ENCODE results near the gene PTH2.
A peak's percentile ranks its signal among the peaks of the same experiment; 100 is the strongest.
"Not testable (repeated sequence)": the region's sequence is repeated elsewhere in the genome, so short reads cannot be mapped to it uniquely, and the experiment has no call there.

The PTH2 gene

DNA sequence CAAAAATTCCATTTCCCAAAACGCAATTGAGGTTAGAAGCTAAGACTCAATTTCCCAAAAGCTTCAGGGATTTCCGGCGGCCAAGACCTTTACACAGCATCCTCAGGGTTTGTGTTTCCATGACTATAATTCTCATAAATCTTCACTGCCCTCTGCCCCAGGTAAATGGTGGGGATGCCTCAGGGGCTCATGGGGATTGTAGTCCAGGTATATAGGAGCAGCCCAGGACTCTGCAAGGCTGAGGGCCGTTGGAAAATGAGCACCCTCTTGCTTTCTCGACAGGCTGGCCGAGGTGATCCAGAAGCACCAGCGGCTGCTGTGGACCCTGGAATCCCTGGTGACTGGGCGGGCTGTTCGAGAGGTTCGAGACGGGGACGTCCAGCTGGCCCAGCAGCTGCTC lies 36.1 kb upstream of the PTH2 start:
- no peak overlapping the region for H3K4me3 ChIP-seq (ENCODE audit: low read length)
- no peaks in the 10 kb centered on the region for H3K27me3 ChIP-seq (ENCODE audit: control insufficient read depth, insufficient read depth, low read length)
- no peak overlapping the region for H3K27ac ChIP-seq (ENCODE audit: low read depth, low read length)
- H3K36me3 ChIP-seq (ENCODE audit: control insufficient read depth, insufficient read depth, low read length): peaks cover 2% of the 10 kb centered on the region
- no peaks in the 10 kb centered on the region for H3K4me1 ChIP-seq (ENCODE audit: control insufficient read depth, insufficient read depth, low read length)
- no peak overlapping the region for H3K9ac ChIP-seq (ENCODE audit: low read length)

DNA sequence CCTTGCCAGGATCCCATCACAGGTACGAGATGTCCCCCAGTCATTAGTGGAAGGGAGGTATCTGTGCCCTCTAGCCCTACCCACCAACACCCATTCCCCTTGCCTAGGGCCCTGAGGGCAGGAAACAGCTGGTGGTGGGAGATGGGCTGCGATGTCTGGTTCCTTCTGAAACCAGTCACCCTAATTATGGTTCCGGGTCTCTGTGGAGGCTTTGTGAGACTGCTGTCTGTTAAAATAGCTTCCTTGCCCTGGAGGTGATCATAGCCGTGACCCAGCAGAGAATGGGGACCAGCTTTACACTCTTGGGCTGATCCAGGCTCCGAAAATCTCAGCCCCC lies 35.3 kb upstream of the PTH2 start:
- H3K9ac ChIP-seq (ENCODE audit: low read length): no peak overlapping the region
- H3K4me3 ChIP-seq (ENCODE audit: low read length): no peak overlapping the region
- no peaks in the 10 kb centered on the region for H3K36me3 ChIP-seq (ENCODE audit: control insufficient read depth, insufficient read depth, low read length)
- H3K4me1 ChIP-seq (ENCODE audit: control insufficient read depth, insufficient read depth, low read length): peaks cover 6% of the 10 kb centered on the region
- no peak overlapping the region for H3K27ac ChIP-seq (ENCODE audit: low read depth, low read length)
- no peaks in the 10 kb centered on the region for H3K27me3 ChIP-seq (ENCODE audit: control insufficient read depth, insufficient read depth, low read length)

DNA sequence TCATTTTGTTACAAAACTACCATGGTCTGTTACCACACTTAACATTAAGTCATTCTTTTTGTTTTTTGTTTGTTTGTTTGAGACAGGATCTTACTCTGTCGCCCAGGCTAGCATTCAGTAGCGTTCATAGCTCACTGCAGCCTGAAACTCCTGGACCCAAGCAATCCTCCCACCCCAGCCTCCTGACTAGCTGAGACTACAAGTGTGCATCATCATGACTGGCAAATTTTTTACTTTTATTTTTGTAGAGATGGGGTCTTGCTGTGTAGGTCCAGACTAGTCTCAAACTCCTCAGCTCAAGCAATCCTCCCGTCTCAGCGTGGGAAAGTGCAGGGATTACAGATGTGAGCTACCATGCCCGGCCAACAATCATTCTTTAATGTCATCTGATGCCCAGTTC lies 33.1 kb upstream of the PTH2 start:
- no peak overlapping the region for H3K4me3 ChIP-seq (ENCODE audit: low read length)
- no peak overlapping the region for H3K9ac ChIP-seq (ENCODE audit: low read length)
- peaks cover 7% of the 10 kb centered on the region for H3K4me1 ChIP-seq (ENCODE audit: control insufficient read depth, insufficient read depth, low read length)
- no peaks in the 10 kb centered on the region for H3K36me3 ChIP-seq (ENCODE audit: control insufficient read depth, insufficient read depth, low read length)
- H3K27ac ChIP-seq (ENCODE audit: low read depth, low read length): no peak overlapping the region
- H3K27me3 ChIP-seq (ENCODE audit: control insufficient read depth, insufficient read depth, low read length): no peaks in the 10 kb centered on the region

DNA sequence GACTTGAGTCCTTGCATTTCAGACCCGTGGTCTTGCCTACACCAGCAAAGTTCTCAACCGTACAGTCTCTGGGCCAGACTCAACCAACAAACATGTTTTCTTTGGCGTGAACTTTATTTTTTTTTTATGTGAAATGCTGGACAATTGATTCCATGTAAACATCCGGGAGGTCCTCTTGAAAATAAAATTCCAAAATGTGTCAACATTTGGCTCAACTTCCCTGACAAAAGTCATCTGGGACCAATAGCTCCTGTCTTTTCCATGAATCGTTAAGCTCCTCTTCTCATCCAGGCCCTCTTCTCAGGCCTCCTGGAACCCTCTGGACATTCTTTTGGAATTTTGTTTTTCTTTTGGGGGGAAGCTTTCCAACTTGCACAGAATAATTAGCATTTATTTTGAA lies 32.5 kb upstream of the PTH2 start:
- Histone ChIP-seq H3K9ac (ENCODE audit: low read length) (no peak overlapping the region), H3K4me3 (ENCODE audit: low read length) (no peak overlapping the region), H3K27ac (ENCODE audit: low read depth, low read length) (no peak overlapping the region), H3K27me3 (ENCODE audit: control insufficient read depth, insufficient read depth, low read length) (no peaks in the 10 kb centered on the region), H3K4me1 (ENCODE audit: control insufficient read depth, insufficient read depth, low read length) (peaks cover 7% of the 10 kb centered on the region), H3K36me3 (ENCODE audit: control insufficient read depth, insufficient read depth, low read length) (no peaks in the 10 kb centered on the region)

DNA sequence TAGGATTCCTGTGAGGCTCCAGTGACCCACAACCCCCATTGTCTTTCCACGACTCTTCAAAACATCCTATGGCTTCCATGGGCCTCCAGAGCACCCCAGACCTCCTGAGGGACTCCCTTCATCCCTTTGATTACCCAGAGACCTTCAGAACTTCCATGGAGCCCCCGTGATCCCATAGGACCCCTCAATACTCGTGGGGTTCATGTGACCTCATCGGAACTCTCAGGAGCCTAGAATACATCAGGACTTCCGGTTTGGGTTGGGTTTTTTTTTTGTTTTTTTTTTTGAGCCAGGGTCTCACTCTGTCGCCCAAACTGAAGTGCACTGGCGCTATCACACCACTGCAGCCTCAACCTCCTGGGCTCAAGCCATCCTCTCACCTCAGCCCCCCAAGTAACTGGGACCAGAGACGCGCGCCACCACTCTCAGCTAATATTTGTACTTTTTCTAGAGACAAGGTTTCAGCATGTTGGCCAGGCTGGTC lies 30.6 kb upstream of the PTH2 start:
- Histone ChIP-seq H3K27ac (ENCODE audit: low read depth, low read length) (peak overlapping the region; percentile 99), H3K4me3 (ENCODE audit: low read length) (peak overlapping the region; percentile 93), H3K9ac (ENCODE audit: low read length) (peak overlapping the region; percentile 94), H3K36me3 (ENCODE audit: control insufficient read depth, insufficient read depth, low read length) (no peaks in the 10 kb centered on the region), H3K27me3 (ENCODE audit: control insufficient read depth, insufficient read depth, low read length) (no peaks in the 10 kb centered on the region), H3K4me1 (ENCODE audit: control insufficient read depth, insufficient read depth, low read length) (peaks cover 7% of the 10 kb centered on the region)

DNA sequence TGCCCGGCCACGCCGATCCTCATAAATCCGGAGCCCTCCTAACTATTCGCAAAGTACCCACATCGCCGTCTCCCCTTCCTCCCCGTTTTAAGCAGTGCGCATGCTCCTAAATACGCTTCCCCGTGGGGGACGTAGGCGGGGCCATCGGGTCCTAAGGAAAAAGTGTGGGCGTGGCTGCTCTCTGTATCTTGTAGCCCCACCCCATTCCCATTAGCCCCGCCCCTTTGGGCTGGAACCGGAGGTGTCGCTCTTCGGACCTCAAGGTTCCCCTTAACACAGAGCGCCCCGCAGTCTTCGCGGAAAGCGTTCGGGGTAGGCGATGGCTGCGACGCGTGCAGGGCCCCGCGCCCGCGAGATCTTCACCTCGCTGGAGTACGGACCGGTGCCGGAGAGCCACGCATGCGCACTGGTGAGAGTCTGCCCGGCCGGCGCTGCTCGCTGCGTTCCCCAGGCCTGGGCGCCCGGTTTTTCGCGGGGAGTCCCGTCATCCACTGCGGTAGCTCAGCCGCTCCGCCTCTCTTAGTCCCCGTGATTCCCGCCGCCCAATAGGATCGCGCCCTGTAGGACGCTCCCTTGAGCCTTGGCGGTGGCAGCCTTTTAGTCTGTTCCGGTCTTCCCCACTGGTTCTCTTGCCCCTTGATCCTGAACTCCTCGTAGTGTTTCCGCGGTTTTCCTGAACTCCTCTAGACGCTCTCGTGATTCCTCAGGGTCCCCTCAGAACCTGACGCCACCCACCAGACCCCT lies 29.9 kb upstream of the PTH2 start, which contains the start of gene ALDH16A1:
TSS of gene ALDH16A1 (plus strand) at position 213 of the 744 bp plus-strand sequence. CDS start at position 320, 107 bp downstream.
- Histone ChIP-seq H3K36me3 (ENCODE audit: control insufficient read depth, insufficient read depth, low read length) (no peaks in the 10 kb centered on the region), H3K27me3 (ENCODE audit: control insufficient read depth, insufficient read depth, low read length) (no peaks in the 10 kb centered on the region), H3K27ac (ENCODE audit: low read depth, low read length) (peak within 1 kb of the TSS; percentile 99), H3K4me1 (ENCODE audit: control insufficient read depth, insufficient read depth, low read length) (peaks cover 7% of the 10 kb centered on the region), H3K9ac (ENCODE audit: low read length) (peak within 1 kb of the TSS; percentile 94), H3K4me3 (ENCODE audit: low read length) (peak within 1 kb of the TSS; percentile 93)

DNA sequence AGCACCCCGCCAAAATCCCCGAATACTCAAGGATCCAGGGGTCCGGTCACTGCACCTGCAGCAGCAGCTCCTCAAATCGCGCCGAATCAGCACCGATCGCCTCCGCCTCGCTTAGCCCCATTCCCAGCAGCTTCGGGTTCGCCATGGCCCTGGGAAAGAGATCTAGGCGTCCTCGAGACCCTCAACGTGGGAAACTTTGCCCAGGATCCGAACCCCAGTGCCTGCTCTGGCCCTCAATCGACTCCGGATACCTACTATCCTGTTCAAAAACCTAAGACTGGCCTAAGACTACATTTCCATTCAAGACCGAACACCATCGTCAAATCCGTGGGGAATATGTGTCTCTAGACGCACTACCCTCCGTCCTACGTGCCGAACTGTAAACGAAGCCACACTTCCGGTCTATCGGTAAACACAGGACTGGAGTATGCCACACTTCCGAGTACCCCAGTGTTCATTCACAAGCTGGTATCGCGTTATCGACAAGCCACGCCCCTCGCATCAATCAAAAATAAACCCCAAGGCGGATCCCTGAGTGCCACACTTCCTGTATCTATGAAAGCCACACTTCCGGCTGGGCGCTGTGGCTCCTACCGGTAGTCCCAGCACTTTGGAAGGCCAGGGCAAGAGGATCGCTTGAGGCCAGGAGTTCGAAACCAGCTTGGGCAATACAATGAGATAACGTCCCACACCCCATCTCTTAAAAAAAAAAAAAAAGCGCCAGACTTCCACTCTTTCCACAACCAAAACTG lies 28.4 kb upstream of the PTH2 start, which contains the start of gene PIH1D1:
TSS of gene PIH1D1 (minus strand) at position 385 of the 752 bp plus-strand sequence. CDS start at position 145, 240 bp downstream.
- Histone ChIP-seq H3K4me3 (ENCODE audit: low read length) (peak within 1 kb of the TSS; percentile 81), H3K27me3 (ENCODE audit: control insufficient read depth, insufficient read depth, low read length) (no peaks in the 10 kb centered on the region), H3K4me1 (ENCODE audit: control insufficient read depth, insufficient read depth, low read length) (peaks cover 7% of the 10 kb centered on the region), H3K9ac (ENCODE audit: low read length) (peak within 1 kb of the TSS; percentile 63), H3K27ac (ENCODE audit: low read depth, low read length) (peak within 1 kb of the TSS; percentile 99), H3K36me3 (ENCODE audit: control insufficient read depth, insufficient read depth, low read length) (no peaks in the 10 kb centered on the region)

DNA sequence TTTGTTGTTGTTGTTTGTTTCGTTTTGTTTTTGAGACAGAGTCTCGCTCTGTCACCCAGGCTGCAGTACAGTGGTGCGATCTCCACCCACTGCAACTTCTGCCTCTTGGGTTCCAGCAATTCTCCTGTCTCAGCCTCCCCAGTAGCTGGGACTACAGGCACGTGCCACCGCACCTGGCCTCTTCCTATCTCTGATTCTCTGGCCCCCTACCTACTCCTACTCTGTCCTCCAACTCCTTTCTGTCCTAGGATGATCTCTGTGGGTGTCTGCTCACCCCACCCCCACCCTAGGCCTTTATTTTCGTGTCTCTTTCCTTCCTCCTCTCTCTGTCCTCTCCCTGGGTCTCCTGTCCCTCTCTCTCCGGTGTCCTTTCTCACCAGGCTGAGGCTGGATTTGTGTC lies 27.2 kb upstream of the PTH2 start:
- H3K4me3 ChIP-seq (ENCODE audit: low read length): peak overlapping the region; percentile 47
- H3K27ac ChIP-seq (ENCODE audit: low read depth, low read length): no peak overlapping the region
- no peaks in the 10 kb centered on the region for H3K27me3 ChIP-seq (ENCODE audit: control insufficient read depth, insufficient read depth, low read length)
- no peaks in the 10 kb centered on the region for H3K36me3 ChIP-seq (ENCODE audit: control insufficient read depth, insufficient read depth, low read length)
- H3K4me1 ChIP-seq (ENCODE audit: control insufficient read depth, insufficient read depth, low read length): peaks cover 7% of the 10 kb centered on the region
- no peak overlapping the region for H3K9ac ChIP-seq (ENCODE audit: low read length)

DNA sequence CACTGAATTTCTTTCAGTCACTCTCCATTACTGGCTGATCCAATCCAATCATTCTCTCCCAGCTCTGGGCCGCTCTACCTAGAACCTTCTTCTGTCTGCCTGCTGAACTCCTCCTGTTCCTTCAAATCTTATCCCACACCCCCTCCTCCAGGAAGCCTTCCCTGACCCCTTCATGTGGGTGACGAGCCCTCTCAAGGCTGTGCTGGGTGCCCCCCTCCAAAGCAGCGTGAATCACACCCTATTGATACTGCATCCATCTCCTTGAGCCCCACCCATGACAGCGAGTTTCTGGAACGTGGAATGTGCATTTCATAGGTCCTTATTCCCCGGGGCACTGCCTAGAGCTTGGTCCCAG lies 25.2 kb upstream of the PTH2 start:
- Histone ChIP-seq H3K4me1 (ENCODE audit: control insufficient read depth, insufficient read depth, low read length) (no peaks in the 10 kb centered on the region), H3K27ac (ENCODE audit: low read depth, low read length) (no peak overlapping the region)

DNA sequence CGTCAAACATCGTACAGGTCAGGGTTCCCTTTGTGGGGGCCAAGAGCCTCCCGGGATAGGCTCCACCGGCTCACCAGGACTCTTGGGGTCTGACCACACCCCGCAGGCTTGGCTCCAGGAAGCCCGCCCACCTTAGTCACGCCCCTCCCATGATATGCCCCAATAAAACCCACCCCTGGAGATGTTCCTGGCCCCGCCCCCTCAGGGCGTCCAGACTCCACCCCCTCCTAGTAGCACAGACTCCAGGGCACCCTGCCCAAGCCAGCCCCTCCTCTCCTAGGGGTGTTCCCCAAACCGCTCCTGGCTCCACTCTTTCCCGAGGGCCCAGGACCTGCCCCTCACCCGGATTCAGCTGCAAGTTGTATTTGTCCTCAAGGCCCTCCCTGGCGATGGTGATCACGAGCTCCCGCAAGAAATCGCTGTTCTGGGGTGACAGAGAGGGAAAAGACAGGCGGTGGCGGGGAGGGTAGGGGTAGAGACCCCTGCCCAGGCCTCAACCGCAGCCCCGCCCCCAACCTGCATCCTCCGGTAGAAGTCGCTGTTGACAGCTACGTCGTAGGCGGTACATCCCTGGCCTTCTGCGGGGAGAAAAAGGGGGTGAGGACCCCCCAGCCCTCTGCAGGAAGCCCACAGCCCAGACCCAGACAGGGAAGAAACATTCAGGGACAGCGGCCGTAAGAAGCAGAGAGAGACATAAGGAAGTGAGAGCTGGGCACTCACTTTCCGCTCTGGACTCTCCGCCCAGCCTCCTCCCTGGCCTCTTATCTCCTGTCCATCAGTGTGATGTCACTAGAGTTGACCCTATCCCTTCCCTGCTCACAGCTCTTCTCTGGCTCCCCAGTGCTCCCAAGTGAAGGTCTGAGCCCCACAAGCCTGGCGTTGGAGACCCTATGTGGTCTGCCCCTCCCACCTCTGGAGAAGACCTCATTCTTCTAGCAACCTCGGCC lies 24.5 kb upstream of the PTH2 start:
- H3K4me1 ChIP-seq (ENCODE audit: control insufficient read depth, insufficient read depth, low read length): no peaks in the 10 kb centered on the region
- H3K9ac ChIP-seq (ENCODE audit: low read length): no peak overlapping the region
- no peak overlapping the region for H3K27ac ChIP-seq (ENCODE audit: low read depth, low read length)
- H3K4me3 ChIP-seq (ENCODE audit: low read length): no peak overlapping the region
- no peaks in the 10 kb centered on the region for H3K27me3 ChIP-seq (ENCODE audit: control insufficient read depth, insufficient read depth, low read length)
- H3K36me3 ChIP-seq (ENCODE audit: control insufficient read depth, insufficient read depth, low read length): no peaks in the 10 kb centered on the region

More for the DNA sequence above, 25.2 kb upstream of the PTH2 start:
- Histone ChIP-seq H3K27me3 (ENCODE audit: control insufficient read depth, insufficient read depth, low read length) (no peaks in the 10 kb centered on the region), H3K9ac (ENCODE audit: low read length) (no peak overlapping the region), H3K36me3 (ENCODE audit: control insufficient read depth, insufficient read depth, low read length) (no peaks in the 10 kb centered on the region), H3K4me3 (ENCODE audit: low read length) (no peak overlapping the region)

DNA sequence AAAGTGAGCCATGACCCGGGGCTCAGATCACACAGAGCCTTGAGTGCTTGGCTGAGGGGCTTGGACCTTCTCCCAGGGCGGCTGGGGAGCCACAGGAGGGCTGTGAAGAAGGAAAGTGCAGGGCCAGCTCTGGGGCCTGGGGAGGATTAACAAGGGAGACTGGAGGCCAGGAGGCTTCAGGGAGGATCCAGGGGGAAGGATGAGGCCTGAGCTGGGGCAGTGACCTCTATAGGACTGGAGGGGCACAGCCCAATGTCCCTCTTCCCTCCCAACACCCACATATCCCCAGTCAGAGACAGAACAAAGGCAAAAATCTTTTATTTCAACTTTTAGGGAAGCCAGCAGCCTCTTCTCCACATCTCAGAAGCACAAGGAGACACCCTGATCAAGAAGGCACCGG lies 22.8 kb upstream of the PTH2 start:
- H3K36me3 ChIP-seq (ENCODE audit: control insufficient read depth, insufficient read depth, low read length): no peaks in the 10 kb centered on the region
- H3K4me1 ChIP-seq (ENCODE audit: control insufficient read depth, insufficient read depth, low read length): no peaks in the 10 kb centered on the region
- H3K27ac ChIP-seq (ENCODE audit: low read depth, low read length): no peak overlapping the region
- H3K9ac ChIP-seq (ENCODE audit: low read length): no peak overlapping the region
- H3K4me3 ChIP-seq (ENCODE audit: low read length): no peak overlapping the region
- peaks cover 5% of the 10 kb centered on the region for H3K27me3 ChIP-seq (ENCODE audit: control insufficient read depth, insufficient read depth, low read length)

DNA sequence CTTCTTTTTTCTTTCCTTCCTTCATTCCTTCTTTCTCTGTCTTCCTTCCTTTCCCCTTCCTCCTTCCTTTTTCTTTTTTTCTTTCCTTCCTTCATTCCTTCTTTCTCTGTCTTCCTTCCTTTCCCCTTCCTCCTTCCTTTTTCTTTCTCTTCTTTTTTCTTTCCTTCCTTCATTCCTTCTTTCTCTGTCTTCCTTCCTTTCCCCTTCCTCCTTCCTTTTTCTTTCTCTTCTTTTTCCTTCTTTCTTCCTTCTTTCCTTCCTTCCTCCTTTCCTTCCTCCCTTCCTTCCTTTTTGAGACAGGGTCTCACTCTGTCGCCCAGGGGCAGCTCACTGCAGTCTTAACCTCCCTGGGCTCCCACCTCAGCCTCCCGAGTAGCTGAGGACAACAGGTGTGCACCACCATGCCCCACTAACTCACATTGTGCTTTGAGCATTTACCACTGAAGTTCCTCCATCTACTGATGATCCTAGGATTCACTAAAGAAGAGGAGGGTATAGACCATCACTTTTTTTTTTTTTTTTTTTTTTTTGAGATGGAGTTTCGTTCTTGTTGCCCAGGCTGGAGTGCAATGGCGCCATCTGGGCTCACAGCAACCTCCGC lies 21.0 kb upstream of the PTH2 start:
- H3K4me3 ChIP-seq (ENCODE audit: low read length); H3K27ac ChIP-seq (ENCODE audit: low read depth, low read length): not testable (repeated sequence)

More for the DNA sequence above, 21.0 kb upstream of the PTH2 start:
- not testable (repeated sequence) for H3K36me3 ChIP-seq (ENCODE audit: control insufficient read depth, insufficient read depth, low read length); H3K4me1 ChIP-seq (ENCODE audit: control insufficient read depth, insufficient read depth, low read length); H3K9ac ChIP-seq (ENCODE audit: low read length)
- peaks cover 20% of the 10 kb centered on the region for H3K27me3 ChIP-seq (ENCODE audit: control insufficient read depth, insufficient read depth, low read length)
